Nephron progenitor cell (in vitro differentiated cells): ENCODE data around the gene USP15.

Experiments used
- DNase-seq: peaks from one replicate; pipeline ENCODE4 v3.0.0; 2021
- H3K27ac Mint-ChIP-seq: 2 replicates; pipeline ENCODE4 v1.8.0; 2021; ENCODE audit warnings: mild to moderate bottlenecking, moderate library complexity, mixed read lengths
- H3K27me3 Mint-ChIP-seq: 2 replicates; pipeline ENCODE4 v1.8.0; 2021; ENCODE audit warnings: mild to moderate bottlenecking, low read depth, mixed read lengths; ENCODE audit not compliant: poor library complexity
- H3K36me3 Mint-ChIP-seq: 2 replicates; pipeline ENCODE4 v1.8.0; 2021; ENCODE audit warnings: low read depth, mixed read lengths
- H3K4me1 Mint-ChIP-seq: 2 replicates; pipeline ENCODE4 v1.8.0; 2021; ENCODE audit warnings: mixed read lengths
- H3K4me3 Mint-ChIP-seq: 2 replicates; pipeline ENCODE4 v1.8.0; 2021; ENCODE audit warnings: mild to moderate bottlenecking, moderate library complexity, mixed read lengths
- H3K9me3 Mint-ChIP-seq: 2 replicates; pipeline ENCODE4 v1.8.0; 2021; ENCODE audit warnings: mild to moderate bottlenecking, moderate library complexity, mixed read lengths
- TF ChIP-seq, protein P1 (sequence below): fragments of 200-600 bp; sonication (generic); IDR thresholded peaks from 2 replicates; pipeline ENCODE4 v1.5.0; 2021; ENCODE audit warnings: antibody characterized with exemption

The USP15 gene

DNA sequence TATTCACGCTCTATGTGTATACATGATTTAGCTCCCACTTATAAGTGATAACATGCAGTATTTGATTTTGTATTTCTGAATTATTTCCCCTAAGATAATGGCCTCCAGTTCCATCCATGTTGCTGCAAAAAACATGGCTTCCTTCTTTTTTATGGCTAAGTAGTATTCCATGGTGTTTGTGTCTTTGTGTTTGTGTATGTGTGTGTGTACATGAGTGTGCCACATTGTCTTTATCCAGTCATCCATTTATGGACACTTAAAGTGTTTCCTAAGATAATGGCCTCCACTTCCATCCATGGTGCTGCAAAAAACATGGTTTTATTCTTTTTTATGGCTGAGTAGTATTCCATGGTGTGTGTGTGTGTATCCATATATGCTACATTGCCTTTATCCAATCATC, 25.1 kb downstream of the USP15 start:
- Mint-ChIP-seq H3K9me3 (peaks cover 49% of the 10 kb centered on the region), H3K4me3 (no peak overlapping the region), H3K36me3 (peaks cover 52% of the 10 kb centered on the region), H3K4me1 (no peaks in the 10 kb centered on the region), H3K27me3 (peaks cover 7% of the 10 kb centered on the region), H3K27ac (no peak overlapping the region)
- DNase-seq, result no peak
- TF ChIP-seq, protein P1, sequence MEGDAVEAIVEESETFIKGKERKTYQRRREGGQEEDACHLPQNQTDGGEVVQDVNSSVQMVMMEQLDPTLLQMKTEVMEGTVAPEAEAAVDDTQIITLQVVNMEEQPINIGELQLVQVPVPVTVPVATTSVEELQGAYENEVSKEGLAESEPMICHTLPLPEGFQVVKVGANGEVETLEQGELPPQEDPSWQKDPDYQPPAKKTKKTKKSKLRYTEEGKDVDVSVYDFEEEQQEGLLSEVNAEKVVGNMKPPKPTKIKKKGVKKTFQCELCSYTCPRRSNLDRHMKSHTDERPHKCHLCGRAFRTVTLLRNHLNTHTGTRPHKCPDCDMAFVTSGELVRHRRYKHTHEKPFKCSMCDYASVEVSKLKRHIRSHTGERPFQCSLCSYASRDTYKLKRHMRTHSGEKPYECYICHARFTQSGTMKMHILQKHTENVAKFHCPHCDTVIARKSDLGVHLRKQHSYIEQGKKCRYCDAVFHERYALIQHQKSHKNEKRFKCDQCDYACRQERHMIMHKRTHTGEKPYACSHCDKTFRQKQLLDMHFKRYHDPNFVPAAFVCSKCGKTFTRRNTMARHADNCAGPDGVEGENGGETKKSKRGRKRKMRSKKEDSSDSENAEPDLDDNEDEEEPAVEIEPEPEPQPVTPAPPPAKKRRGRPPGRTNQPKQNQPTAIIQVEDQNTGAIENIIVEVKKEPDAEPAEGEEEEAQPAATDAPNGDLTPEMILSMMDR, result no peak

DNA sequence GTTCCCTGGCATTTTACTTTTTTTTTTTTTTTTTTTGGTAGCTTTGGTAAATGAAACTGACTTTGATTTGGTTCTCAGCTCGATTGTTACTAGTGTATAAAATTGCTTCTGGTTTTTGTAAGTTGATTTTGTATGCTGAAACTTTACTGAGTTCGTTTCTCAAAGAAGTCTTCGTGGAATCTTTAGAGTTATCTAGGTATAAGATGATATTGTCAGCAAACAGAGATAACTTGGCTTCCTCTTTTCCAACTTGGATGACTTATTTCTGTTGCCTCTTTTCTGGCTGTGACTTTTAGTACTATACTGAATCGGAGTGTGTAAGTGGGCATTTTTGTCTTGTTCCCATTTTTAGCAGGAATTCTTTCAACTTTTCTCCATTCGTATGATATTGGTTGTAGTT, 28.1 kb downstream of the USP15 start:
- Mint-ChIP-seq H3K27ac (no peak overlapping the region), H3K4me3 (no peak overlapping the region), H3K27me3 (peaks cover 7% of the 10 kb centered on the region), H3K4me1 (peaks cover 5% of the 10 kb centered on the region), H3K36me3 (peaks cover 62% of the 10 kb centered on the region), H3K9me3 (peaks cover 60% of the 10 kb centered on the region)
- no peak for DNase-seq
- TF ChIP-seq, protein P1, result no peak

DNA sequence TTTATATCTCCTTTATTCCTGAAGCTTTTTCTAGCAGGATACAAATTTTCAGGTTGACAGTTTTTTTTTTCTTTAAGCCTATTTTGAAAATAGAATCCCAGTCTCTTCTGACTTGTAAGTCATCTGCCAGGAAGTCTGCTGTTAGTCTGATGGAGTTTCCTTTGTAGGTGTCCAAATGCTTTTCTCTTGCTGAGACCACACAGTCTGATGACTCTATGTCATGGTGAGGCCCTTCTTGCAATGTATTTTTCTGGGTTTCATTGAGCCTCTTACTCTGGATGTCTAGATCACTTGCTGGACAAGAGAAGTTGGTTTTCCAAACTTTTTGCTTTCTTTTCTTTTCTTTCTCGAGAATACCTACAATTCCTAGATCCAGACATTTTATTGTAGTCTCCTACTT, 30.6 kb downstream of the USP15 start:
- TF ChIP-seq, protein P1, result no peak
- no peak overlapping the region for H3K27ac Mint-ChIP-seq
- H3K9me3 Mint-ChIP-seq, result peaks cover 52% of the 10 kb centered on the region
- peaks cover 72% of the 10 kb centered on the region for H3K36me3 Mint-ChIP-seq
- H3K4me1 Mint-ChIP-seq, result peaks cover 5% of the 10 kb centered on the region
- no peak for DNase-seq
- no peak overlapping the region for H3K4me3 Mint-ChIP-seq
- peaks cover 7% of the 10 kb centered on the region for H3K27me3 Mint-ChIP-seq

DNA sequence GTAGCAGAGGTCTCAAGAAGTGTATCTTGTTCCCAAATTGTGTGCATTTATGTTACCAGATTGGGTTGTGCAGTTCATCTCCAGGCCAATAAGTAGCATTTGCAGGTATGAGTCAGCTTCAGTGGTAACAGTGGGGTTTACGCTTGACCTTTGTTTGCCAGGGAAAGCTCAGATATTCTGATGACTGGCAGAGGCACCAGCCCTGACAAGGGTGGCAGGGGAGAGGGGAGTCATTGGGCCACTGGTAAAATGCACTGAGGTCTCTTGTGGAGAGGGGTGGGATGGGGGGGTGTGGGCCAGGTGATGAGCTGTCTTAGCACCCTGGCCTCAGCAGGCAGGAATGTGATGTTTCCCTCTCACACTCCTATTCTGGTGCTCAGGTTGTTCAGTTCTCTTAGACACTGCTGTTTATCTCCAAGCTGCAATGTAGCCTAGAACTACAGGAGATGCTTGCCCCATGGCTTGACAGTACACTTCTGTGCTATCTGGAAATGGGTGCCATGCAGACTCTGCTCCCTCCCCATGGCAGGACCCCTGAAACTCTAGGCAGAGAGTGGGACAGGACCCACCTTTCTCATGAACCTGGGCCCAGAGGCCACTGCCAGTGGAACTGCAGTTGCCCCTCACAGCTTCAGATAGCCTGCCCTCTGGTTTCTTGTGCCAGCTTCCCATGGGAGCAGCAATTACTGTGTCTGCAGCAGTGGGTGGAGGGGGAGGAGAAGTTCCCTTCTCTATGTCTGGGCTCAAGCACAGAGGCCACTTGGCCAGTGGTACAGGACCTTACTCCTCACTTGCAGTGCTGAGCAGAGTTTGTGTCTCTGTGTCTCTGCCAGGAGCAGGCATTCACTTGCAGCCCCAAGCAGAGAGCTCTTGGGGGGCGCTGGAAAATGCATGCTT, 31.9 kb downstream of the USP15 start:
- no peak for DNase-seq
- Mint-ChIP-seq H3K4me1 (peaks cover 5% of the 10 kb centered on the region), H3K27ac (no peak overlapping the region), H3K36me3 (peaks cover 72% of the 10 kb centered on the region), H3K27me3 (peaks cover 7% of the 10 kb centered on the region), H3K9me3 (peaks cover 41% of the 10 kb centered on the region), H3K4me3 (no peak overlapping the region)
- TF ChIP-seq, protein P1, result no peak

DNA sequence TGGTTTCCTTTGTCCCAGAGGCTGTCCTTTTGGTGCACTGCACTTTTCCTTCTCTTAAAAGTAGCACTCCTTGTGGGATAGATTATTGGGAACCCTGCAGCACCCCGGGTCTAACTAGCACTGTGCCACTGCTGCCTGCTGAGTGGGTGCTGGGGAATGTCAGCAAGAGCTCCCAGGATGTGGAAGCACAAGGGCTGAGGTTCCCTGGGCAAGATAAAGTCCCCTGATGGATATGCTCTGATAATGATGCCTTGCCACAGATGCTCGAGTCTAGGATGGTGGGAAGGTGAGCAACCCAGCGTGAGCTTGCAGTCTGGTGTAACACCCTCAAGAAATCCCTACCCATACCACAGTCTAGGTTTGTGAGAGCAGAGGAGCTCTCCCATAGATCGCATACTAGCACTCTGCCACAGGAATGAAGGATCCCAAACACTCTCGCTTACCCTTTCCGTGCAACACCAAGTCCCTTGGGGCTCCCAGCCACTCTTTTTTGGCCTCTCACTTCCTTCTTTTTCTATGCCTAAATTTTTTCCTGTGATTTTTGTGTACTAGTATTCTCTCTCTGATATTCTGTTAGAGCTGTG, 32.6 kb downstream of the USP15 start:
- Mint-ChIP-seq H3K4me3 (no peak overlapping the region), H3K27ac (peak overlapping the region; percentile 14), H3K36me3 (peaks cover 72% of the 10 kb centered on the region), H3K9me3 (peaks cover 36% of the 10 kb centered on the region), H3K27me3 (peaks cover 2% of the 10 kb centered on the region), H3K4me1 (peaks cover 5% of the 10 kb centered on the region)
- TF ChIP-seq, protein P1, result no peak
- no peak for DNase-seq
